Measurements from ENCODE around the gene SLC1A7.

Gene SLC1A7

GRCh38 chr1:53117836-53118235 lies 24.6 kb downstream of the SLC1A7 start:
- H3K27ac ChIP-seq (ENCODE audit: insufficient read depth, low read depth, low read length, poor library complexity, severe bottlenecking): no peak overlapping the region
- 83 to 84% methylated on average over 9 of the region's 9 CpGs for WGBS, 2 experiments
- H3K4me3 ChIP-seq (ENCODE audit: insufficient read depth, low read depth, low read length): no peak overlapping the region
- no peaks in the 10 kb centered on the region for H3K9me3 ChIP-seq (ENCODE audit: control insufficient read depth, low read length)
- peaks cover 34% of the 10 kb centered on the region for H3K27me3 ChIP-seq (ENCODE audit: control insufficient read depth, insufficient read depth, low read length, poor library complexity, severe bottlenecking)
- peaks cover 37% of the 10 kb centered on the region for H3K4me1 ChIP-seq (ENCODE audit: control insufficient read depth, insufficient read depth, low read length)
- H3K36me3 ChIP-seq (ENCODE audit: control insufficient read depth, insufficient read depth, low read length): no peaks in the 10 kb centered on the region

GRCh38 chr1:53116933-53117600 lies 25.4 kb downstream of the SLC1A7 start:
- H3K4me1 ChIP-seq (ENCODE audit: control insufficient read depth, insufficient read depth, low read length): peaks cover 37% of the 10 kb centered on the region
- no peaks in the 10 kb centered on the region for H3K36me3 ChIP-seq (ENCODE audit: control insufficient read depth, insufficient read depth, low read length)
- H3K4me3 ChIP-seq (ENCODE audit: insufficient read depth, low read depth, low read length): no peak overlapping the region
- no peaks in the 10 kb centered on the region for H3K9me3 ChIP-seq (ENCODE audit: control insufficient read depth, low read length)
- H3K27me3 ChIP-seq (ENCODE audit: control insufficient read depth, insufficient read depth, low read length, poor library complexity, severe bottlenecking): peaks cover 39% of the 10 kb centered on the region
- 89 to 91% methylated on average over 11 of the region's 11 CpGs for WGBS, 2 experiments
- no peak overlapping the region for H3K27ac ChIP-seq (ENCODE audit: insufficient read depth, low read depth, low read length, poor library complexity, severe bottlenecking)

GRCh38 chr1:53116307-53116810 lies 26.1 kb downstream of the SLC1A7 start:
- no peaks in the 10 kb centered on the region for H3K9me3 ChIP-seq (ENCODE audit: control insufficient read depth, low read length)
- H3K27me3 ChIP-seq (ENCODE audit: control insufficient read depth, insufficient read depth, low read length, poor library complexity, severe bottlenecking): peaks cover 43% of the 10 kb centered on the region
- H3K36me3 ChIP-seq (ENCODE audit: control insufficient read depth, insufficient read depth, low read length): no peaks in the 10 kb centered on the region
- H3K4me1 ChIP-seq (ENCODE audit: control insufficient read depth, insufficient read depth, low read length): peaks cover 30% of the 10 kb centered on the region
- WGBS, 2 experiments: 68 to 71% methylated on average over 9 of the region's 9 CpGs
- H3K27ac ChIP-seq (ENCODE audit: insufficient read depth, low read depth, low read length, poor library complexity, severe bottlenecking): no peak overlapping the region
- no peak overlapping the region for H3K4me3 ChIP-seq (ENCODE audit: insufficient read depth, low read depth, low read length)

GRCh38 chr1:53115403-53116306 lies 26.8 kb downstream of the SLC1A7 start:
- Histone ChIP-seq H3K36me3 (ENCODE audit: control insufficient read depth, insufficient read depth, low read length) (no peaks in the 10 kb centered on the region), H3K9me3 (ENCODE audit: control insufficient read depth, low read length) (no peaks in the 10 kb centered on the region), H3K4me3 (ENCODE audit: insufficient read depth, low read depth, low read length) (no peak overlapping the region), H3K4me1 (ENCODE audit: control insufficient read depth, insufficient read depth, low read length) (peaks cover 33% of the 10 kb centered on the region), H3K27ac (ENCODE audit: insufficient read depth, low read depth, low read length, poor library complexity, severe bottlenecking) (no peak overlapping the region), H3K27me3 (ENCODE audit: control insufficient read depth, insufficient read depth, low read length, poor library complexity, severe bottlenecking) (peaks cover 43% of the 10 kb centered on the region)
- 42 to 50% methylated on average over 20 of the region's 20 CpGs for WGBS, 2 experiments

- 95 to 96% methylated on average over 24 of the region's 24 CpGs for whole genome bisulfite sequencing, 2 experiments
- peaks cover 43% of the 10 kb centered on the region for H3K27me3 ChIP-seq (ENCODE audit: control insufficient read depth, insufficient read depth, low read length, poor library complexity, severe bottlenecking)
- no peaks in the 10 kb centered on the region for H3K9me3 ChIP-seq (ENCODE audit: control insufficient read depth, low read length)
- H3K4me3 ChIP-seq (ENCODE audit: insufficient read depth, low read depth, low read length): no peak overlapping the region
- H3K36me3 ChIP-seq (ENCODE audit: control insufficient read depth, insufficient read depth, low read length): no peaks in the 10 kb centered on the region
- peaks cover 32% of the 10 kb centered on the region for H3K4me1 ChIP-seq (ENCODE audit: control insufficient read depth, insufficient read depth, low read length)
- H3K27ac ChIP-seq (ENCODE audit: insufficient read depth, low read depth, low read length, poor library complexity, severe bottlenecking): no peak overlapping the region
These were observed 27.6 kb downstream of the SLC1A7 start for GRCh38 chr1:53114581-53115400.

- Histone ChIP-seq H3K27ac (ENCODE audit: insufficient read depth, low read depth, low read length, poor library complexity, severe bottlenecking) (no peak overlapping the region), H3K36me3 (ENCODE audit: control insufficient read depth, insufficient read depth, low read length) (no peaks in the 10 kb centered on the region), H3K27me3 (ENCODE audit: control insufficient read depth, insufficient read depth, low read length, poor library complexity, severe bottlenecking) (peaks cover 43% of the 10 kb centered on the region), H3K4me3 (ENCODE audit: insufficient read depth, low read depth, low read length) (no peak overlapping the region), H3K9me3 (ENCODE audit: control insufficient read depth, low read length) (no peaks in the 10 kb centered on the region), H3K4me1 (ENCODE audit: control insufficient read depth, insufficient read depth, low read length) (peaks cover 31% of the 10 kb centered on the region)
- 94 to 96% methylated on average over 6 of the region's 6 CpGs for WGBS, 2 experiments
These were observed 28.3 kb downstream of the SLC1A7 start for GRCh38 chr1:53114090-53114489.

GRCh38 chr1:53112861-53113260 lies 29.6 kb downstream of the SLC1A7 start:
- 84 to 87% methylated on average over 4 of the region's 4 CpGs for WGBS, 2 experiments
- no peaks in the 10 kb centered on the region for H3K9me3 ChIP-seq (ENCODE audit: control insufficient read depth, low read length)
- H3K27ac ChIP-seq (ENCODE audit: insufficient read depth, low read depth, low read length, poor library complexity, severe bottlenecking): no peak overlapping the region
- no peaks in the 10 kb centered on the region for H3K36me3 ChIP-seq (ENCODE audit: control insufficient read depth, insufficient read depth, low read length)
- H3K4me1 ChIP-seq (ENCODE audit: control insufficient read depth, insufficient read depth, low read length): peaks cover 31% of the 10 kb centered on the region
- peaks cover 39% of the 10 kb centered on the region for H3K27me3 ChIP-seq (ENCODE audit: control insufficient read depth, insufficient read depth, low read length, poor library complexity, severe bottlenecking)
- no peak overlapping the region for H3K4me3 ChIP-seq (ENCODE audit: insufficient read depth, low read depth, low read length)

- Histone ChIP-seq H3K4me1 (ENCODE audit: control insufficient read depth, insufficient read depth, low read length) (peaks cover 29% of the 10 kb centered on the region), H3K4me3 (ENCODE audit: insufficient read depth, low read depth, low read length) (no peak overlapping the region), H3K27me3 (ENCODE audit: control insufficient read depth, insufficient read depth, low read length, poor library complexity, severe bottlenecking) (peaks cover 34% of the 10 kb centered on the region), H3K36me3 (ENCODE audit: control insufficient read depth, insufficient read depth, low read length) (no peaks in the 10 kb centered on the region), H3K9me3 (ENCODE audit: control insufficient read depth, low read length) (no peaks in the 10 kb centered on the region), H3K27ac (ENCODE audit: insufficient read depth, low read depth, low read length, poor library complexity, severe bottlenecking) (no peak overlapping the region)
- WGBS, 2 experiments: 87 to 93% methylated on average over 2 of the region's 2 CpGs
These were observed 30.1 kb downstream of the SLC1A7 start for GRCh38 chr1:53112271-53112774.

- Histone ChIP-seq H3K36me3 (ENCODE audit: control insufficient read depth, insufficient read depth, low read length) (no peaks in the 10 kb centered on the region), H3K4me3 (ENCODE audit: insufficient read depth, low read depth, low read length) (no peak overlapping the region), H3K9me3 (ENCODE audit: control insufficient read depth, low read length) (no peaks in the 10 kb centered on the region), H3K27ac (ENCODE audit: insufficient read depth, low read depth, low read length, poor library complexity, severe bottlenecking) (no peak overlapping the region), H3K27me3 (ENCODE audit: control insufficient read depth, insufficient read depth, low read length, poor library complexity, severe bottlenecking) (peaks cover 30% of the 10 kb centered on the region), H3K4me1 (ENCODE audit: control insufficient read depth, insufficient read depth, low read length) (peaks cover 27% of the 10 kb centered on the region)
- 75 to 76% methylated on average over 5 of the region's 5 CpGs for WGBS, 2 experiments
These were observed 30.7 kb downstream of the SLC1A7 start for GRCh38 chr1:53111693-53112092.

Measured in ectodermal cell (in vitro differentiated cells).